ENCODE data around the gene JAKMIP3. TPM values are rescaled to one million over a fixed set of nuclear protein-coding genes. Genes with fewer than 3 reads are reported as not detected.

JAKMIP3 gene
- total and polyA plus RNA-seq, 8 donors, result 0.18 to 1.1 (median 0.44) TPM; not detected in 2

GRCh38 chr10:132062641-132063390, 2.9 kb upstream of the JAKMIP3 start:
- H3K27me3 ChIP-seq, result no peaks in the 10 kb centered on the region
- intact Hi-C loops (cut with DNase I; ENCODE audit: low total_unique reads), result no loop called here
- no peak overlapping the region for H3K4me3 ChIP-seq
- no peaks in the 10 kb centered on the region for H3K36me3 ChIP-seq
- TF ChIP-seq POLR2A (IDR thresholded peaks at IDR 0.05) (no peak), CTCF (IDR thresholded peaks at IDR 0.05) (no peak), POLR2AphosphoS5 (IDR thresholded peaks at IDR 0.05) (no peak), EP300 (IDR thresholded peaks at IDR 0.05) (no peak)
- H3K27ac ChIP-seq, result no peak overlapping the region
- 64 to 78% (median 68%) methylated on average over 17 of the region's 17 CpGs for WGBS, 5 donors
- no peaks in the 10 kb centered on the region for H3K9me3 ChIP-seq
- H3K4me1 ChIP-seq, result peaks cover 5 to 24% (median 19%) of the 10 kb centered on the region in 4 donors
- no peak for DNase-seq

- Histone ChIP-seq H3K9me3 (no peaks in the 10 kb centered on the region), H3K27ac (no peak overlapping the region), H3K27me3 (no peaks in the 10 kb centered on the region), H3K4me3 (no peak overlapping the region), H3K4me1 (peaks cover 5 to 24% (median 19%) of the 10 kb centered on the region in 4 donors), H3K36me3 (no peaks in the 10 kb centered on the region)
- intact Hi-C loops (cut with DNase I; ENCODE audit: low total_unique reads), result no loop called here
- no peak for DNase-seq
- 83 to 90% (median 88%) methylated on average over 10 of the region's 10 CpGs for WGBS, 5 donors
- TF ChIP-seq POLR2AphosphoS5 (IDR thresholded peaks at IDR 0.05) (no peak), CTCF (IDR thresholded peaks at IDR 0.05) (no peak), POLR2A (IDR thresholded peaks at IDR 0.05) (no peak), EP300 (IDR thresholded peaks at IDR 0.05) (no peak)
Observed at GRCh38 chr10:132063432-132063831, 2.3 kb upstream of the JAKMIP3 start.

- intact Hi-C loops (cut with DNase I; ENCODE audit: low total_unique reads), result no loop called here
Observed at GRCh38 chr10:132064082-132064755, 1.5 kb upstream of the JAKMIP3 start.

More at GRCh38 chr10:132064082-132064755, 1.5 kb upstream of the JAKMIP3 start:
- Histone ChIP-seq H3K4me3 (no peak overlapping the region), H3K27me3 (no peaks in the 10 kb centered on the region), H3K36me3 (no peaks in the 10 kb centered on the region), H3K9me3 (no peaks in the 10 kb centered on the region), H3K4me1 (peaks cover 5 to 24% (median 19%) of the 10 kb centered on the region in 4 donors), H3K27ac (no peak overlapping the region)
- DNase-seq, result no peak
- 86 to 92% (median 91%) methylated on average over 25 to 30 of the region's 30 CpGs for WGBS, 5 donors
- TF ChIP-seq EP300 (IDR thresholded peaks at IDR 0.05) (no peak), CTCF (IDR thresholded peaks at IDR 0.05) (no peak), POLR2AphosphoS5 (IDR thresholded peaks at IDR 0.05) (no peak), POLR2A (IDR thresholded peaks at IDR 0.05) (no peak)
